ENCODE results near the gene OCEL1. TPM values are rescaled to one million over a fixed set of nuclear protein-coding genes. Genes with fewer than 3 reads are reported as not detected.
"Not testable (repeated sequence)": the region's sequence is repeated elsewhere in the genome, so short reads cannot be mapped to it uniquely, and the experiment has no call there.

OCEL1 gene
- 5.1 and 5.3 TPM in 2 replicates for total RNA-seq (2014; rRNA removed; shearing (Covaris generic))

- DNase-seq: peak; percentile 99
- H3K9me3 ChIP-seq (replicated peaks): no peaks in the 10 kb centered on the region
- peak within 1 kb of the TSS; percentile 46 for H3K27ac ChIP-seq
- peaks cover 7% of the 10 kb centered on the region for H3K36me3 ChIP-seq
- no peaks in the 10 kb centered on the region for H3K4me1 ChIP-seq
- 0 out of 2 replicates have a peak, but pooled peaks cover 3% of the 10 kb centered on the region for H3K27me3 ChIP-seq
- H3K4me3 ChIP-seq: peak within 1 kb of the TSS; percentile 68
These were observed at the start of gene OCEL1 for GRCh38 chr19:17226002-17226933. TSS of gene OCEL1 (plus strand) at chr19:17226226. CDS start at chr19:17226248, 22 bp downstream.

DNA sequence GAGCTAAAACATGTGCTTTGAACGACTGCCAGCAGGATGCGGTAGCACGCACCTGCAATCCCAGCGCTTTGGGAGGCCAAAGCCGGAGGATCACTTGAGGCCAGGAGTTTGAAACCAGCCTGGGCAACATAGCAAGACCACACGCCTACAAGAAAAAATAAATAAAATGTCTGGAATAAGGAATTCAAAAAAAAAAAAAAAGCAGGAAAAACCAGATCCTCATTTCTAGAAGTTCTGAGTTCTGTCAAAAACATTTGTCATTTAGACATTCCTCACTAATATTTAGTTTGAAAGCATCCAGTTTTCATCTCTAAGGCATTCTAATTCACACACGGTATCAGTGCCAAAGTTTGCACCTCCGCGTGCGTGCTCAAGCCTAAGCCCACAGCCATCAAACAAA is 47.7 kb upstream of the OCEL1 start:
- Histone ChIP-seq H3K4me1 (no peaks in the 10 kb centered on the region), H3K36me3 (peaks cover 32% of the 10 kb centered on the region), H3K4me3 (no peak overlapping the region)

DNA sequence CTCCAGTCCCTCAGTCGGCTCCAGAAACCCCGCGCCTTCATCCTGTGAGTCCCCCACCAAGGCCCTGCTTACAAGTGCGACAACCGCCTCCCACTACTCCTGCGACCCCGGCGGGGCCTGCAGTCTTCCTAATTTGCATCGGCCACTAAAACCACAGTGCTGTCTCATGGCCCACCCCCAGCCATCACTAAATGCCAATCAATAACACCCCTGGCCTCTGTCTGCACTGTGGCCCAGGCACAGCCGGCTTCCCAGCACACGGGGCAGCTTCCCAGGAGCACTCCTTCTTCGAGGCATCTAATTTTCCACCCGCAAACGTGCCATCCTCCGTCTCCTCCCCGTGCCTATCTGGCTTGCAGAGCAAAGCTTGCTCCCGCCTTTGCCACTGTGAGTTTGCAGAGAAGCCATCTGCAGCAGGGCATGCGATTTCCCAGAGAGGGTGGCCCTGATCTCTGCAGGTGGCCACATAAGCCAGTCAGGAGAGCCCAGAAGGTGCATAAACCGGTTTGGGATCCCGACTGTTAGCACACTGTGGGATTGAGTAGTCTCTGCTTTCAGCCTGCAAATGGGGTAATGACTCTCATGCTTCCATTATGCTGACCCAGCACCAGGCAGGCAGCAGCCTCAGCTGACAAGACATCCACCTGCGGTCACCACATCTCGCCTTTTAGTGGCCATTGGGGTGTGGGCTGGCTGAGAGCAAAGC is 44.9 kb upstream of the OCEL1 start:
- no peak for DNase-seq
- no peak overlapping the region for H3K27ac ChIP-seq
- H3K4me3 ChIP-seq: no peak overlapping the region
- H3K9me3 ChIP-seq (replicated peaks): no peaks in the 10 kb centered on the region
- no peaks in the 10 kb centered on the region for H3K27me3 ChIP-seq
- H3K36me3 ChIP-seq: peaks cover 27% of the 10 kb centered on the region
- no peaks in the 10 kb centered on the region for H3K4me1 ChIP-seq

More for the DNA sequence above, 47.7 kb upstream of the OCEL1 start:
- no peak for DNase-seq
- Histone ChIP-seq H3K27ac (no peak overlapping the region), H3K27me3 (no peaks in the 10 kb centered on the region), H3K9me3 (replicated peaks) (no peaks in the 10 kb centered on the region)

- no peak for DNase-seq
- no peaks in the 10 kb centered on the region for H3K27me3 ChIP-seq
- H3K4me3 ChIP-seq: no peak overlapping the region
- no peaks in the 10 kb centered on the region for H3K4me1 ChIP-seq
- H3K9me3 ChIP-seq (replicated peaks): no peaks in the 10 kb centered on the region
- no peak overlapping the region for H3K27ac ChIP-seq
- H3K36me3 ChIP-seq: peaks cover 25% of the 10 kb centered on the region
These were observed 42.7 kb upstream of the OCEL1 start for GRCh38 chr19:17183271-17183761.

DNA sequence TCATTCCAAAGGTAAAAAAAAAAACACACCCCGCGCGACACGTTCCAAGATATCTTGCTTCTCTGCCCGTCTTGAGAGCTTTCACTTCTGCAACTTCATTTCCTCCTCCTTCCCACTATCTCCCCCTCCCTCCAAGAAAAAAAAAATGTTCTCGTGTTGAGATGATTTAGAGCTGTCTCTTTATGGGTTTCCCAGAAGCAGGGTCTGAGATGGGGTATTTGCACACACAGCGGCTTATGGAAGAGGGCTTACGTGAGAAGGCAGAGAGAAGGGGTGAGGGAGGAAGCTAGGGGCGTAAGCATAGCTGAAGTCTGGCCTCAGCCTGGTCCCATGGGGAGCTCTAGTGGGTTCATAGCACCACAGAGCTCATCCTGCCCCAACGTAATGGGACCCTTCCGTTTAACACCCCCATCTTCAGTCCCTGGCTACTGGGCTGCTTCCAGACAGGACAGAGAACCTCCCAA is 42.1 kb upstream of the OCEL1 start:
- H3K36me3 ChIP-seq: peaks cover 27% of the 10 kb centered on the region

DNA sequence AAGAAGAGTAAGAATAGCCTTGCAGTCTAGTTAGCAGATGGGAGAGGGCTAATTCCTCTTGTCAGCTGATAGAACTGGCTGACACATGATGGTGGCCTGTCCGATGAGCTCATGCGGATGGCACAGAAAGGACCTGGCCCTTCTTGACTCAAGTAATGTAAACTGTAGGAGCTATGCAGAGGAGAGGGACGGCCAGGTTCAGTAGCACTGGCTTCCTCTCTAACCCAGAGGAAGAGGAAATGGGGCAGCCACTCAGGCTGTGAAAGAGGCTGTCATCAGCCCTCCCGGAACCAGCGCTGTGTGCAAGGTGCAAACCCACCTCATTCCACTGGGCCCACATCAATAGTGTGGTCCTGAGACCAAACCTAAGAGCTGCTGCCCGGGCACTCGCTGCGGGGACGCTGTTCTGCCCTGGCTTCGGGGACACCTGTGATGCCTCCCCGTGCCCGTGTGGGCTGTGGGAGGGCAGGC is 41.6 kb upstream of the OCEL1 start:
- no peaks in the 10 kb centered on the region for H3K27me3 ChIP-seq
- H3K9me3 ChIP-seq (replicated peaks): no peaks in the 10 kb centered on the region
- no peak for DNase-seq
- H3K4me3 ChIP-seq: no peak overlapping the region
- no peak overlapping the region for H3K27ac ChIP-seq
- H3K4me1 ChIP-seq: no peaks in the 10 kb centered on the region
- peaks cover 24% of the 10 kb centered on the region for H3K36me3 ChIP-seq

More for the DNA sequence above, 42.1 kb upstream of the OCEL1 start:
- Histone ChIP-seq H3K27ac (no peak overlapping the region), H3K4me1 (no peaks in the 10 kb centered on the region), H3K9me3 (replicated peaks) (no peaks in the 10 kb centered on the region), H3K27me3 (no peaks in the 10 kb centered on the region), H3K4me3 (no peak overlapping the region)
- DNase-seq: no peak

- DNase-seq: no peak
- H3K36me3 ChIP-seq: peaks cover 27% of the 10 kb centered on the region
- H3K4me1 ChIP-seq: no peaks in the 10 kb centered on the region
- H3K27me3 ChIP-seq: no peaks in the 10 kb centered on the region
- no peak overlapping the region for H3K27ac ChIP-seq
- H3K9me3 ChIP-seq (replicated peaks): no peaks in the 10 kb centered on the region
- no peak overlapping the region for H3K4me3 ChIP-seq
These were observed 40.4 kb upstream of the OCEL1 start for GRCh38 chr19:17185590-17185989.

DNA sequence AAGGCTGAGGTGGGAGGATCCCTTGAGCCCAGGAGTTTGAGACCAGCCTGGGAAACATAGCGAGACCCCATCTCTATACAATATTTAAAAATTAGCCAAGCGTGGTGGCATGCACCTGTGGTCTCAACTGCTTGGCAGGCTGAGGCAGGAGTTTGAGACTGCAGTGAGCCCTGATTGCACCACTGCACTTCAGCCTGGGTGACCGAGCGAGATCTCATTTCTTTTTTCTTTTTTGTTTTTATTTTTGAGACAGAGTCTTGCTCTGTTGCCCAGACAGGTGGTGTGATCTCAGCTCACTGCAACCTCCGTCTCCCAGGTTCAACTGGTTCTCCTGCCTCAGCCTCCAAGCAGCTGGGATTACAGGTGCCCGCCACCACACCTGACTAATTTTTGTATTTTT is 34.3 kb upstream of the OCEL1 start:
- not testable (repeated sequence) for H3K27ac ChIP-seq; DNase-seq; H3K4me3 ChIP-seq; H3K4me1 ChIP-seq; H3K9me3 ChIP-seq (replicated peaks); H3K27me3 ChIP-seq
- H3K36me3 ChIP-seq: peaks cover 63% of the 10 kb centered on the region

GRCh38 chr19:17192751-17193150 is 33.3 kb upstream of the OCEL1 start:
- Histone ChIP-seq H3K9me3 (replicated peaks) (no peaks in the 10 kb centered on the region), H3K4me1 (no peaks in the 10 kb centered on the region), H3K27me3 (no peaks in the 10 kb centered on the region), H3K36me3 (peaks cover 64% of the 10 kb centered on the region), H3K27ac (no peak overlapping the region), H3K4me3 (no peak overlapping the region)
- DNase-seq: no peak

DNA sequence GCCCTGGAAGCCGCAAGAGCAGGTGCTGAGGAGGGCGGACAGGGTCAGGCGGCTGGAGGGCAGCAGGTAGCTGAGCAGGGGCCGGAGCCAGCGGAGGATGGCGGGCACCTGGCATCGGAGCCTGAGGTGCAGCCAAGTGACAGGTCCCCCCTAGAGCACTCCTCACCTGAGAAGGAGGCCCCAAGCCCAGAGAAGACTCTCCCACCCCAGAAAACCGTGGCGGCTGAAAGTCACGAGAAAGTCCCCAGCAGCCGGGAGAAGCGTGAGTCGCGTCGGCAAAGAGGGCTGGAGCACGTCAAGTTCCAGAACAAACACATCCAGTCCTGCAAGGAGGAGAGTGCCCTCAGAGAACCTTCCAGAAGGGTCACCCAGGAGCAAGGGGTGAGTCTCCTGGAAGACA is 31.4 kb upstream of the OCEL1 start:
- no peak overlapping the region for H3K27ac ChIP-seq
- no peaks in the 10 kb centered on the region for H3K27me3 ChIP-seq
- H3K36me3 ChIP-seq: peaks cover 60% of the 10 kb centered on the region
- H3K9me3 ChIP-seq (replicated peaks): no peaks in the 10 kb centered on the region
- no peak for DNase-seq
- H3K4me1 ChIP-seq: no peaks in the 10 kb centered on the region
- no peak overlapping the region for H3K4me3 ChIP-seq

- Histone ChIP-seq H3K27ac (no peak overlapping the region), H3K4me1 (no peaks in the 10 kb centered on the region), H3K4me3 (no peak overlapping the region), H3K27me3 (no peaks in the 10 kb centered on the region), H3K36me3 (peaks cover 62% of the 10 kb centered on the region), H3K9me3 (replicated peaks) (no peaks in the 10 kb centered on the region)
- DNase-seq: no peak
These were observed 30.9 kb upstream of the OCEL1 start for GRCh38 chr19:17195106-17195505.

DNA sequence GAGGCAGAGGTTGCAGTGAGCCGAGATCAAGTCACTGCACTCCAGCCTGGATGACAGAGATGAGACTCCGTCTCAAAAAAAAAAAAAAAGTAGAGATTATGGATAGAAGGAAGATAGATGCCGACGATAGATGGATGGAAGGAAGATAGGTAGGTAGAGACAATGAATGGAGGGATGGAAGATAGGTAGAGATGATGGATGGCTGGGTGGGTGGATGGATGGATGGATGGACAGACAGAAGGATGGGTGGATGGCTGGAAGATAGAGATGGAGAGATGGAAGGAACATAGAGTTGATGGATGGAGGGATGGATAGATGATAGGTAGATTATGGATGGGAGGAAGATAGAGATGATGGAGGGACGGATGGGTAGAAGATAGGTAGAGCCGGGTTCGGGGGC is 29.4 kb upstream of the OCEL1 start:
- H3K4me3 ChIP-seq: no peak overlapping the region
- peaks cover 66% of the 10 kb centered on the region for H3K36me3 ChIP-seq
- H3K4me1 ChIP-seq: no peaks in the 10 kb centered on the region
- no peaks in the 10 kb centered on the region for H3K27me3 ChIP-seq
- no peak overlapping the region for H3K27ac ChIP-seq
- no peaks in the 10 kb centered on the region for H3K9me3 ChIP-seq (replicated peaks)
- no peak for DNase-seq

- H3K27ac ChIP-seq: no peak overlapping the region
- DNase-seq: no peak
- no peaks in the 10 kb centered on the region for H3K27me3 ChIP-seq
- no peak overlapping the region for H3K4me3 ChIP-seq
- no peaks in the 10 kb centered on the region for H3K9me3 ChIP-seq (replicated peaks)
- no peaks in the 10 kb centered on the region for H3K4me1 ChIP-seq
- H3K36me3 ChIP-seq: peaks cover 68% of the 10 kb centered on the region
These were observed 28.4 kb upstream of the OCEL1 start for GRCh38 chr19:17197666-17198065.

DNA sequence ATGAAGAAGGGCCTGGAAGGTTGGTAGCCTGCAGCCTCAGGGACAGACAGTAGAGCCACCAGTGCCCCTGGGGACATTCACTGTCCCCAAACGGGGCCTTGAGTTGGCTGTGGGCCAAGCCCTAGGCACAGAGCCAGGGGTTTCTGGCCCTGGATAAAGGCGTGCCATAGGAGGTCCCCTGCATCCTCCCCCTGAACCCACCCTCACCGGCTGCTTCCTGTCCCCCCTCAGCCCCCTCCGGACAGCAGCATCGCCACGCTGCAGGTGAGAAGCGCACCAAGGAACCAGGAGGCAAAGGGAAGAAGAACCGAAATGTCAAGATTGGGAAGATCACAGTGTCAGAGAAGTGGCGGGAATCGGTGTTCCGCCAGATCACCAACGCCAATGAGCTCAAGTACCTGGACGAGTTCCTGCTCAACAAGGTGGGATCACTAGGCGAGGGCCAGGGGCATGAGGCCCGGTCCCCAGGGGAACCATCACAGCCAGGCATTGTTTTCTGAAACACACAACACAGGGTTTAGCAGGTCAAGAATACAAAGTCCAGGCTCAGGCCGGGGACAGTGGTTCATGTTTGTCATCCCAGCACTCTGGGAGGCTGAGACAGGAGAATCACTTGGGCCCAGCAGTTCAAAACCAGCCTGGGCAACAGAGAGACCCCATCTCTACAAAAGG is 25.5 kb upstream of the OCEL1 start:
- Histone ChIP-seq H3K4me1 (no peaks in the 10 kb centered on the region), H3K27me3 (no peaks in the 10 kb centered on the region), H3K36me3 (peaks cover 50% of the 10 kb centered on the region), H3K4me3 (no peak overlapping the region), H3K9me3 (replicated peaks) (no peaks in the 10 kb centered on the region), H3K27ac (no peak overlapping the region)
- DNase-seq: no peak
